Ovary (tissue), 9 donors: ENCODE results near the gene ADAMTSL3. TPM values are rescaled to one million over a fixed set of nuclear protein-coding genes. Genes with fewer than 3 reads are reported as not detected.

Experiments used
- DNase-seq, 5 donors: peaks; one replicate each; pipeline ENCODE4 v3.0.0-alpha.2; 2019 to 2020
- H3K27ac ChIP-seq, 2 donors: fragments of 200-600 bp; one replicate each; pipeline versions ENCODE4 v1.5.1 to v1.8.0; 2019 to 2022
- H3K27me3 ChIP-seq: fragments of 200-600 bp; one replicate; pipeline ENCODE4 v1.8.0; 2022
- H3K36me3 ChIP-seq: fragments of 200-600 bp; sonication (generic); one replicate; pipeline ENCODE4 v1.5.1; 2019
- H3K4me1 ChIP-seq: one replicate; pipeline ENCODE4 v1.8.1; 2013; ENCODE audit warnings: mild to moderate bottlenecking, moderate library complexity; ENCODE audit not compliant: insufficient read depth
- H3K4me3 ChIP-seq: fragments of 200-600 bp; sonication (generic); one replicate; pipeline ENCODE4 v1.5.1; 2017
- H3K9me3 ChIP-seq, 2 donors: fragments of 200-600 bp in 1 of 2; sonication (generic) in 1 of 2; one replicate each; pipeline versions ENCODE4 v1.5.1 to v1.8.1; 2013 to 2019; ENCODE audit warnings: mild to moderate bottlenecking in 1 of 2, moderate library complexity in 1 of 2
- EP300 ChIP-seq: sonication (generic); formaldehyde crosslinking; IDR thresholded peaks from one replicate; pipeline ENCODE4 v1.6.1; 2017; ENCODE audit warnings: antibody characterized with exemption
- POLR2A ChIP-seq: fragments of 450-650 bp; IDR thresholded peaks from one replicate; pipeline ENCODE4 v1.6.1; 2017; ENCODE audit warnings: antibody characterized with exemption, mild to moderate bottlenecking, moderate library complexity
- WGBS, 3 donors: extraction: QIAGEN DNeasy Blood & Tissue Kit in 1 of 3; methylation state at CpG; one replicate each; pipeline versions ENCODE4 v1.1.5 to v1.1.7; 2013 to 2017; 5-methylcytosine and 5-hydroxymethylcytosine counted together
- intact Hi-C, 4 donors: fragments of 100-400 bp; cut with DNase I; formaldehyde crosslinking; loops; one replicate each; pipeline versions ENCODE4 v1.11.0 to v1.15.1; 2022 to 2023
- polyA plus RNA-seq, 2 donors: library from polyadenylated mRNA; stranded (reverse); fragments of 200-250 nt in 1 of 2; fragments of 350-450 nt in 1 of 2; fragmentation: Illumina TruSeq in 1 of 2; extraction: RNeasy Lipid Tissue Mini Kit (QIAGEN cat#74804) in 1 of 2; gene quantifications; one replicate each; pipeline ENCODE4 v1.2.3, GENCODE V29; 2013 to 2014
- total RNA-seq, 7 donors: library from RNA; depleted of rRNA in 2 of 7; stranded (reverse); fragments of >200 nt in 2 of 7; fragmentation: NEBNext Ultra II Directional in 3 of 7; extraction: Animal tissue kit (Norgen Biotek cat#: 25700) in 3 of 7; gene quantifications; one replicate each; pipeline versions ENCODE4 v1.1.0 to v1.2.4, GENCODE V29; 2016 to 2023
- TF ChIP-seq, protein P1 (sequence below), 3 donors: fragments of 450-650 bp in 2 of 3; fragments of 200-600 bp in 1 of 3; IDR thresholded peaks; one replicate each; pipeline versions ENCODE4 v1.5.1 to v1.8.0; 2016 to 2022; ENCODE audit warnings: antibody characterized with exemption in 3 of 3, mild to moderate bottlenecking in 1 of 3
- donor health status: DM: no; HTN: no; CAD: no; lungs with moderate emphysema.
- donor health status: DM: no; HTN: no; CAD: no.
- donor health status: Bipolar disorder and iron deficiency.
- donor health status: DM: yes; HTN: yes; CAD: no.
- donor health status: DM: no; HTN: no; CAD: no.
- donor health status: DM: yes; HTN: yes; CAD: no.

Gene ADAMTSL3
- total and polyA plus RNA-seq, 9 donors: 0.96 to 9.0 (median 3.7) TPM

DNA sequence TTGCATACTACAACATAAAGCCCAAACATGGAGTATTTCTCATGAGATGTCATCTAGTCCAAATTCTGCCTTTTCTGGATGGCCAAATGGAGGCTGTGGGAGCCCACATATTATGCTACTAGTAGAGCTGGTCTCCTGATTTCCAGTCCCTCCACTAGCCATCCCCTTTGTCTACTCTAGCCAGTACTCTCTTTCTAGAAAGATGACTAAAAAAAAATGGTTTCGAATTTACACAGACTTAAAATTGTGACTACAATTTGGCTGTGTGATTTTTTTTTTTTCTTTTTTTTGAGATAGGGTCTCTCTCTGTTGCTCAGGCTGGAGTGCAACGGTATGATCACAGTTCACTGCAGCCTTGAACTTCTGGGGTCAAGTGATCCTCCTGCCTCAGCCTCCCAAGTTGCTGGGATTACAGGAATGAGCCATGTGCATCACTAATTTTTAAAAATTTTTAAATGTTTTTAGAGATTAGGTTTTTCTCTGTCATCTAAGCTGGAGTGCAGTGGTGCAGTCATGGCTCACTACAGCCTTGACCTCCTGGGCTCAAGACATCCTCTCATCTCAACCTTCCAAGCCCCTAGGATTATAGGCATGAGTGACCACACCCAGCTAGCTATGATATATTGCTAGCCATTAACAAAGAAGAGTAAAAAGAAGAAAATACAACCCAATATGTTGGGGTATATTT, 273.9 kb downstream of the ADAMTSL3 start:
- no peaks in the 10 kb centered on the region for H3K9me3 ChIP-seq
- TF ChIP-seq, protein P1, sequence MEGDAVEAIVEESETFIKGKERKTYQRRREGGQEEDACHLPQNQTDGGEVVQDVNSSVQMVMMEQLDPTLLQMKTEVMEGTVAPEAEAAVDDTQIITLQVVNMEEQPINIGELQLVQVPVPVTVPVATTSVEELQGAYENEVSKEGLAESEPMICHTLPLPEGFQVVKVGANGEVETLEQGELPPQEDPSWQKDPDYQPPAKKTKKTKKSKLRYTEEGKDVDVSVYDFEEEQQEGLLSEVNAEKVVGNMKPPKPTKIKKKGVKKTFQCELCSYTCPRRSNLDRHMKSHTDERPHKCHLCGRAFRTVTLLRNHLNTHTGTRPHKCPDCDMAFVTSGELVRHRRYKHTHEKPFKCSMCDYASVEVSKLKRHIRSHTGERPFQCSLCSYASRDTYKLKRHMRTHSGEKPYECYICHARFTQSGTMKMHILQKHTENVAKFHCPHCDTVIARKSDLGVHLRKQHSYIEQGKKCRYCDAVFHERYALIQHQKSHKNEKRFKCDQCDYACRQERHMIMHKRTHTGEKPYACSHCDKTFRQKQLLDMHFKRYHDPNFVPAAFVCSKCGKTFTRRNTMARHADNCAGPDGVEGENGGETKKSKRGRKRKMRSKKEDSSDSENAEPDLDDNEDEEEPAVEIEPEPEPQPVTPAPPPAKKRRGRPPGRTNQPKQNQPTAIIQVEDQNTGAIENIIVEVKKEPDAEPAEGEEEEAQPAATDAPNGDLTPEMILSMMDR (IDR thresholded peaks at IDR 0.05): no peak
- no peak for TF ChIP-seq EP300
- no peak for TF ChIP-seq POLR2A
- 72 to 82% (median 72%) methylated on average over 2 of the region's 2 CpGs for WGBS, 3 donors
- peaks cover 2% of the 10 kb centered on the region for H3K4me1 ChIP-seq
- no peaks in the 10 kb centered on the region for H3K36me3 ChIP-seq
- no peak for DNase-seq
- no peaks in the 10 kb centered on the region for H3K27me3 ChIP-seq
- no peak overlapping the region for H3K4me3 ChIP-seq
- intact Hi-C loops: no loop called here
- no peak overlapping the region for H3K27ac ChIP-seq

DNA sequence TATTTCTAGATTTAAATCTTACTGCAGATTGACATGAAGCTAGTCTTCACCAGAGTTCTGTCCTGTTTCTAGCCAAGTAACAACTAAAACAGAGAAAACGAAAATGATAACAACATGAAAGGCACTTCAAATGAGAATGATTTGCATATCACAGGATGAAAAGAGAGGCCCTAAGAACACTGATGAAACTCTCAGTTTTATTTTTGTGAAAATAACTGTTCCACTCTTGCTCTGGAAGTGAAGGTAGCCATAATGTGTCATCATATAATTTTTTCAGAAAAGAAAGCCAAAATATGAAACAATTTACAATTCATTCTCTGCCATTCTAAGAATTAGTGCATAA, 274.4 kb downstream of the ADAMTSL3 start:
- no peaks in the 10 kb centered on the region for H3K27me3 ChIP-seq
- no peaks in the 10 kb centered on the region for H3K36me3 ChIP-seq
- TF ChIP-seq POLR2A (no peak), EP300 (no peak)
- TF ChIP-seq, protein P1 (IDR thresholded peaks at IDR 0.05): no peak
- intact Hi-C loops: no loop called here
- H3K9me3 ChIP-seq: no peaks in the 10 kb centered on the region
- WGBS, 3 donors: 70 to 82% (median 75%) methylated on average over 1 of the region's 1 CpG
- H3K27ac ChIP-seq: no peak overlapping the region
- no peak for DNase-seq
- no peak overlapping the region for H3K4me3 ChIP-seq
- peaks cover 2% of the 10 kb centered on the region for H3K4me1 ChIP-seq

DNA sequence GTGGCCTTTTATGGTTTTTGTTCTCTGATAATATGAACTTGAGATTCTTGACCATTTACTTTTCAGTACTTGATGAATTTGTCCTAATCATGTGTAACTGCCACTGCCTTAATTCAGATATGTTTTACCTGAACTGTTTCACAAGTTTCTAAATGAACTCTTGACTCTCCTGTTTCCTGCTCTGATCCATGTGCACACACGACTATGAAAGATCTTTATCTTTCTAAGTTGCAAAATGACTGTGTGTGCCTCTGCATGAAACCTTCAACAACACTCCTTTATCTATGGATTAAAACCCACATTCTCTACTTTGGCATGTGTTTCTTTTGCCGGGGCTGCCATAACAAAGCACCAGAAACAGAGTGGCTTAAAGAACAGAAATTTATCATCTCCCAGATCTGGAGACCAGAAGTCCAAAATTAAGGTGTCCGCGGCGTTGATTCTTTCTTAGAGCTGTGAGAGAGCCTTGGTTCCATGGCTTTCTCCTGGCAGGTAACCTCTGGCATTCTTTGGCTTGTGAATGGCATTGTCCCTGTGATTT, 275.0 kb downstream of the ADAMTSL3 start:
- TF ChIP-seq EP300 (no peak), POLR2A (no peak)
- TF ChIP-seq, protein P1 (IDR thresholded peaks at IDR 0.05): no peak

DNA sequence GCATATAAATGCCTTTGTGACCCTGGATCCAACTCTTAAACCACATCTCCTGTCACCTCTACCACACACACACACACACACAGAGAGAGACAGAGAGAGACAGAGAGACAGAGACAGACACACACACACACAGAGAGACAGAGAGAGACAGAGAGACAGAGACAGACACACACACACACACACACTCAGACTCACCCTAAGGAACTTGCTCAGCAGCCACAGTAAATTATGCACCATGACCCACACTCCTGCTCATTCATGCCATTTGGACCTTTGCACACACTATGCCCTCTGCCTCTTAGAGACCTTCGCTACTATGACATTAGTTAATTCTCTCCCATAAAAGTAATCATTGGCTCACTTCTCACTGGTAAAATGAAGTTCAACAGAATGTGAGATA, 275.7 kb downstream of the ADAMTSL3 start:
- no peak overlapping the region for H3K4me3 ChIP-seq
- no peak overlapping the region for H3K27ac ChIP-seq
- no peak for DNase-seq
- H3K36me3 ChIP-seq: no peaks in the 10 kb centered on the region
- no peaks in the 10 kb centered on the region for H3K9me3 ChIP-seq
- 100% methylated on average over 1 of the region's 1 CpG for WGBS, 3 donors
- peaks cover 2% of the 10 kb centered on the region for H3K4me1 ChIP-seq
- no peaks in the 10 kb centered on the region for H3K27me3 ChIP-seq
- no peak for TF ChIP-seq POLR2A
- TF ChIP-seq, protein P1 (IDR thresholded peaks at IDR 0.05): no peak
- intact Hi-C loops: no loop called here

More for the DNA sequence above, 275.0 kb downstream of the ADAMTSL3 start:
- intact Hi-C loops: no loop called here
- DNase-seq: no peak
- no peak overlapping the region for H3K4me3 ChIP-seq
- H3K27ac ChIP-seq: no peak overlapping the region
- no peaks in the 10 kb centered on the region for H3K27me3 ChIP-seq
- no peaks in the 10 kb centered on the region for H3K9me3 ChIP-seq
- no peaks in the 10 kb centered on the region for H3K36me3 ChIP-seq
- peaks cover 2% of the 10 kb centered on the region for H3K4me1 ChIP-seq
- 84 to 87% (median 86%) methylated on average over 5 of the region's 5 CpGs for WGBS, 3 donors
